Loucy (cell line): ENCODE measurements around the gene PNPLA6.

Experiments used
- EZH2phosphoT487 ChIP-seq: fragments of 200-600 bp; IDR thresholded peaks from 2 replicates; pipeline ENCODE4 v1.6.1; 2018; ENCODE audit warnings: antibody characterized with exemption, mild to moderate bottlenecking, moderate library complexity, borderline replicate concordance
- TF ChIP-seq, protein P1 (sequence below): fragments of 200-600 bp; sonication (generic); conservative IDR thresholded peaks from 2 replicates; pipeline ENCODE4 v1.5.1; 2014; ENCODE audit warnings: mild to moderate bottlenecking, antibody characterized with exemption, low read length

DNA sequence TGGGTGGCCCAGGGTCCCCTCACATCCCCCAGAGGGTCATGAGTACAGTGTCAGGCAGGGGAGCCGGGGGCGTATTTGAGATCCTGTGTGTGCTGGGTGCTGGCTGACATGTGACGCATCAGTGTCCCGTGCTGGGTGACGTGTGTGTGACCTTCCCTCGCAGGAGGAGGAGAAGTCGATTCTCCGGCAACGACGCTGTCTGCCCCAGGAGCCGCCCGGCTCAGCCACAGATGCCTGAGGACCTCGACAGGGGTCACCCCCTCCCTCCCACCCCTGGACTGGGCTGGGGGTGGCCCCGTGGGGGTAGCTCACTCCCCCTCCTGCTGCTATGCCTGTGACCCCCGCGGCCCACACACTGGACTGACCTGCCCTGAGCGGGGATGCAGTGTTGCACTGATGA, 25.8 kb downstream of the PNPLA6 start:
- TF ChIP-seq, protein P1, sequence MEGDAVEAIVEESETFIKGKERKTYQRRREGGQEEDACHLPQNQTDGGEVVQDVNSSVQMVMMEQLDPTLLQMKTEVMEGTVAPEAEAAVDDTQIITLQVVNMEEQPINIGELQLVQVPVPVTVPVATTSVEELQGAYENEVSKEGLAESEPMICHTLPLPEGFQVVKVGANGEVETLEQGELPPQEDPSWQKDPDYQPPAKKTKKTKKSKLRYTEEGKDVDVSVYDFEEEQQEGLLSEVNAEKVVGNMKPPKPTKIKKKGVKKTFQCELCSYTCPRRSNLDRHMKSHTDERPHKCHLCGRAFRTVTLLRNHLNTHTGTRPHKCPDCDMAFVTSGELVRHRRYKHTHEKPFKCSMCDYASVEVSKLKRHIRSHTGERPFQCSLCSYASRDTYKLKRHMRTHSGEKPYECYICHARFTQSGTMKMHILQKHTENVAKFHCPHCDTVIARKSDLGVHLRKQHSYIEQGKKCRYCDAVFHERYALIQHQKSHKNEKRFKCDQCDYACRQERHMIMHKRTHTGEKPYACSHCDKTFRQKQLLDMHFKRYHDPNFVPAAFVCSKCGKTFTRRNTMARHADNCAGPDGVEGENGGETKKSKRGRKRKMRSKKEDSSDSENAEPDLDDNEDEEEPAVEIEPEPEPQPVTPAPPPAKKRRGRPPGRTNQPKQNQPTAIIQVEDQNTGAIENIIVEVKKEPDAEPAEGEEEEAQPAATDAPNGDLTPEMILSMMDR, result no peak
- TF ChIP-seq EZH2phosphoT487, result no peak
